GM21723 (cell line): ENCODE data around the gene TPD52L2.
"Not testable (repeated sequence)": the region's sequence is repeated elsewhere in the genome, so short reads cannot be mapped to it uniquely, and the experiment has no call there.

Experiments used
- ATAC-seq: cut with Tn5 transposase; IDR thresholded peaks from one replicate; pipeline ENCODE4 v1.9.1; 2021; ENCODE audit warnings: mild to moderate bottlenecking, moderate library complexity; ENCODE audit not compliant: unreplicated experiment

The TPD52L2 gene

GRCh38 chr20:63895202-63895951 is 30.3 kb downstream of the TPD52L2 start:
- ATAC-seq: no peak

GRCh38 chr20:63895952-63896263 is 30.8 kb downstream of the TPD52L2 start:
- ATAC-seq: no peak

GRCh38 chr20:63896264-63897105 is 31.4 kb downstream of the TPD52L2 start:
- peak; percentile 45 for ATAC-seq

- ATAC-seq: no peak
Measured at GRCh38 chr20:63897978-63898561, 33.0 kb downstream of the TPD52L2 start.

- no peak for ATAC-seq
Measured at GRCh38 chr20:63898882-63899558, 34.0 kb downstream of the TPD52L2 start.

GRCh38 chr20:63900413-63900812 is 35.3 kb downstream of the TPD52L2 start:
- no peak for ATAC-seq

GRCh38 chr20:63903796-63904561 is 38.9 kb downstream of the TPD52L2 start:
- no peak for ATAC-seq

GRCh38 chr20:63908008-63908682 is 43.1 kb downstream of the TPD52L2 start:
- no peak for ATAC-seq

- ATAC-seq: no peak
Measured at GRCh38 chr20:63911176-63911575, 46.1 kb downstream of the TPD52L2 start.

- no peak for ATAC-seq
Measured at GRCh38 chr20:63913768-63914167, 48.7 kb downstream of the TPD52L2 start.

GRCh38 chr20:63915471-63915870 is 50.4 kb downstream of the TPD52L2 start:
- no peak for ATAC-seq

GRCh38 chr20:63916371-63916939 is 51.4 kb downstream of the TPD52L2 start:
- ATAC-seq: not testable (repeated sequence)

- ATAC-seq: no peak
Measured at GRCh38 chr20:63917811-63918210, 52.7 kb downstream of the TPD52L2 start.

GRCh38 chr20:63919130-63919529 is 54.1 kb downstream of the TPD52L2 start:
- no peak for ATAC-seq

GRCh38 chr20:63920226-63920625 is 55.2 kb downstream of the TPD52L2 start:
- ATAC-seq: no peak

GRCh38 chr20:63923651-63924050 is 58.6 kb downstream of the TPD52L2 start:
- no peak for ATAC-seq

- ATAC-seq: no peak
Measured at GRCh38 chr20:63924241-63924640, 59.2 kb downstream of the TPD52L2 start.

- no peak for ATAC-seq
Measured at GRCh38 chr20:63926298-63926697, 61.2 kb downstream of the TPD52L2 start.

- ATAC-seq: no peak
Measured at GRCh38 chr20:63929071-63929470, 64.0 kb downstream of the TPD52L2 start.

GRCh38 chr20:63929473-63929883 is 64.4 kb downstream of the TPD52L2 start:
- ATAC-seq: not testable (repeated sequence)
